ENCODE measurements around the gene ATRX. TPM values are rescaled to one million over a fixed set of nuclear protein-coding genes. Genes with fewer than 3 reads are reported as not detected.
"Not testable (repeated sequence)": the region's sequence is repeated elsewhere in the genome, so short reads cannot be mapped to it uniquely, and the experiment has no call there.

The ATRX gene
- total RNA-seq, 1 donor from 2014 or later: 37.6 TPM

GRCh38 chrX:77519765-77520164, 266.3 kb downstream of the ATRX start:
- DNase-seq (ENCODE audit: low read depth): no peak

GRCh38 chrX:77514177-77514576, 271.8 kb downstream of the ATRX start:
- FAIRE-seq (no peak), DNase-seq (ENCODE audit: low read depth) (no peak)
- H3K27me3 ChIP-seq (ENCODE audit: control insufficient read depth, insufficient read depth, low read length): no peaks in the 10 kb centered on the region
- H3K36me3 ChIP-seq (ENCODE audit: control insufficient read depth, insufficient read depth, low read length): no peaks in the 10 kb centered on the region
- TF ChIP-seq CTCF (IDR thresholded peaks at IDR 0.05; ENCODE audit: insufficient read depth, low read length, severe bottlenecking): no peak
- H3K4me3 ChIP-seq (ENCODE audit: low read depth, low read length): no peak overlapping the region

More at GRCh38 chrX:77519765-77520164, 266.3 kb downstream of the ATRX start:
- Histone ChIP-seq H3K27me3 (ENCODE audit: control insufficient read depth, insufficient read depth, low read length) (no peaks in the 10 kb centered on the region), H3K4me3 (ENCODE audit: low read depth, low read length) (no peak overlapping the region), H3K36me3 (ENCODE audit: control insufficient read depth, insufficient read depth, low read length) (no peaks in the 10 kb centered on the region)
- no peak for TF ChIP-seq CTCF (IDR thresholded peaks at IDR 0.05; ENCODE audit: insufficient read depth, low read length, severe bottlenecking)
- FAIRE-seq: no peak

- H3K4me3 ChIP-seq (ENCODE audit: low read depth, low read length): no peak overlapping the region
- no peaks in the 10 kb centered on the region for H3K27me3 ChIP-seq (ENCODE audit: control insufficient read depth, insufficient read depth, low read length)
- FAIRE-seq: no peak
- peak; percentile 55 for DNase-seq (ENCODE audit: low read depth)
- H3K36me3 ChIP-seq (ENCODE audit: control insufficient read depth, insufficient read depth, low read length): no peaks in the 10 kb centered on the region
- TF ChIP-seq CTCF (IDR thresholded peaks at IDR 0.05; ENCODE audit: insufficient read depth, low read length, severe bottlenecking): no peak
Measured at GRCh38 chrX:77510007-77510406, 276.0 kb downstream of the ATRX start.

- no peaks in the 10 kb centered on the region for H3K27me3 ChIP-seq (ENCODE audit: control insufficient read depth, insufficient read depth, low read length)
- no peak overlapping the region for H3K4me3 ChIP-seq (ENCODE audit: low read depth, low read length)
- DNase-seq (ENCODE audit: low read depth): peak; percentile 66
- H3K36me3 ChIP-seq (ENCODE audit: control insufficient read depth, insufficient read depth, low read length): no peaks in the 10 kb centered on the region
- TF ChIP-seq CTCF (IDR thresholded peaks at IDR 0.05; ENCODE audit: insufficient read depth, low read length, severe bottlenecking): no peak
- FAIRE-seq: no peak
Measured at GRCh38 chrX:77505227-77505626, 280.8 kb downstream of the ATRX start.

GRCh38 chrX:77502951-77503525, 283.0 kb downstream of the ATRX start:
- H3K36me3 ChIP-seq (ENCODE audit: control insufficient read depth, insufficient read depth, low read length): no peaks in the 10 kb centered on the region
- no peak for TF ChIP-seq CTCF (IDR thresholded peaks at IDR 0.05; ENCODE audit: insufficient read depth, low read length, severe bottlenecking)
- DNase-seq (ENCODE audit: low read depth) (no peak), FAIRE-seq (no peak)
- H3K4me3 ChIP-seq (ENCODE audit: low read depth, low read length): no peak overlapping the region
- no peaks in the 10 kb centered on the region for H3K27me3 ChIP-seq (ENCODE audit: control insufficient read depth, insufficient read depth, low read length)

GRCh38 chrX:77500164-77500563, 285.9 kb downstream of the ATRX start:
- FAIRE-seq; H3K4me3 ChIP-seq (ENCODE audit: low read depth, low read length); H3K36me3 ChIP-seq (ENCODE audit: control insufficient read depth, insufficient read depth, low read length); H3K27me3 ChIP-seq (ENCODE audit: control insufficient read depth, insufficient read depth, low read length); DNase-seq (ENCODE audit: low read depth): not testable (repeated sequence)
